Astrocyte of the cerebellum (primary cell): ENCODE data around the gene PIK3R1.

Source experiments
- DNase-seq: peaks from one replicate; pipeline ENCODE4 v3.0.0-alpha.2; 2011; ENCODE audit warnings: low read depth
- H3K4me3 ChIP-seq: 2 replicates; pipeline ENCODE4 v1.5.1; 2011; ENCODE audit warnings: mild to moderate bottlenecking, low read depth, low read length, moderate library complexity
- in situ Hi-C: cut with HindIII; loops from 2 replicates; pipeline ENCODE4 v1.10.0; 2017; ENCODE audit warnings: low sequenced_read_pairs
- TF ChIP-seq, protein P1 (sequence below): IDR thresholded peaks from 2 replicates; pipeline ENCODE4 v1.5.1; 2012; ENCODE audit warnings: low read length, low read depth, moderate library complexity, mild to moderate bottlenecking; ENCODE audit errors: missing control alignments

The PIK3R1 gene

DNA sequence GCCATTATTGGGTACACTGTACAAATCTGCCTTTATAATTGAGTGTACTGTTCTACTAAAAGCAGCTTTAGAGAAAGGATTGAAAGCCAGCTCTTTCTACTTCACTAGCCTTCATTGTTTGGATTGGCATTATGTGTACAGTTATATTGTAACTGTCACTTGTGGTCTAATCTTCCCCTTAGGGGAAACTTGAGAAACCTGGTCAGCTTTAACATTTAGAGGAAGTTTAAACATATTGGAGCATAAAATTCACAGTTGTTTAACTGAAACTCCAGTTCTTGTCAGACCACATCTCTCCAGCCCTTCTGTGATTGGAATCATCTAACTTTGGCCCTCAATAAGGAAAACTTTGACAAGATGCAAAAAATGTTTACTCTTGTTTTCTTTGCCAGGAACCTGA, 24.6 kb downstream of the PIK3R1 start:
- DNase-seq = no peak
- TF ChIP-seq, protein P1, sequence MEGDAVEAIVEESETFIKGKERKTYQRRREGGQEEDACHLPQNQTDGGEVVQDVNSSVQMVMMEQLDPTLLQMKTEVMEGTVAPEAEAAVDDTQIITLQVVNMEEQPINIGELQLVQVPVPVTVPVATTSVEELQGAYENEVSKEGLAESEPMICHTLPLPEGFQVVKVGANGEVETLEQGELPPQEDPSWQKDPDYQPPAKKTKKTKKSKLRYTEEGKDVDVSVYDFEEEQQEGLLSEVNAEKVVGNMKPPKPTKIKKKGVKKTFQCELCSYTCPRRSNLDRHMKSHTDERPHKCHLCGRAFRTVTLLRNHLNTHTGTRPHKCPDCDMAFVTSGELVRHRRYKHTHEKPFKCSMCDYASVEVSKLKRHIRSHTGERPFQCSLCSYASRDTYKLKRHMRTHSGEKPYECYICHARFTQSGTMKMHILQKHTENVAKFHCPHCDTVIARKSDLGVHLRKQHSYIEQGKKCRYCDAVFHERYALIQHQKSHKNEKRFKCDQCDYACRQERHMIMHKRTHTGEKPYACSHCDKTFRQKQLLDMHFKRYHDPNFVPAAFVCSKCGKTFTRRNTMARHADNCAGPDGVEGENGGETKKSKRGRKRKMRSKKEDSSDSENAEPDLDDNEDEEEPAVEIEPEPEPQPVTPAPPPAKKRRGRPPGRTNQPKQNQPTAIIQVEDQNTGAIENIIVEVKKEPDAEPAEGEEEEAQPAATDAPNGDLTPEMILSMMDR = no peak
- no peak overlapping the region for H3K4me3 ChIP-seq
- in situ Hi-C loops = loop anchor here (25.0 kb wide), 1 partner anchor 753 kb away; no protein-coding TSS in a partner anchor

DNA sequence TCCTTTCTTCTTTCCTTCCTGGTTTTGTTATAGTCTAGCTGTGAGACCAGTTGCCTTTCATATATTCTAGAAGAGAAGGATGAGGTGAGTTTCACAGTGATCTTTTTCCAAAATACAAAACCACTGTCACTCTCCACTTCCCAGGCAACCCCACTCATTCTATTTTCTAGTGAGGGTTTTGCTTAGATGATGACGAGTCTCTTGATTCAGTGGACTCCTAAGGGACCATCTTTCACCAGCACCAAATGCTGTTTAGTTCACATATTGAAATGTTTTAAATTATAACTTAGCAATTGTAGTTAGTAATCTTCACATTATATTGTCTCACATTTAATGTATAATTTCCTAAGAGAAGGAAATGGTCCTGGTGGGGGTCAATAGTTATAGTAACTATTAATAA, 25.2 kb downstream of the PIK3R1 start:
- in situ Hi-C loops = loop anchor here (25.0 kb wide), 1 partner anchor 753 kb away; no protein-coding TSS in a partner anchor
- TF ChIP-seq, protein P1 = no peak
- no peak overlapping the region for H3K4me3 ChIP-seq
- no peak for DNase-seq

DNA sequence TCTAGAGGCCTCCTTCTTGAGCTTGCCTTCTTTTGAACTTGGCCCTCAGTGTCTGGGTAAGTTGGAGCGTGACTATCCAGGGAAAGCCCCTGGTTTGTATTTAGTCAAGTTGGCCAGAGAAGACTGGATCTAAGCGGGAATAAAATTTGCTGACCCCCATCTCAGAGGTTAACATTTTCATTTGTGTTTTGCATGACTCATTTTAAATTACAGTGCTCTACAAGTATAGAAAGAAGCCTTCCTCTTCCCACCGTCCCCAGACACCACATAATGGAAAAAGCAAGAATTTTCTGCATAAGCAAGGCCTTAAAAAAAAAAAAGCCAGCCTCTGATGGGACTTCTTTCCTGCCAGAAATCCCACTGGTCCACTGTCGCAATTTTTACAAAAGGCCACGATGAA, 27.2 kb downstream of the PIK3R1 start:
- in situ Hi-C loops = loop anchor here (25.0 kb wide), 1 partner anchor 755 kb away; no protein-coding TSS in a partner anchor
- peak; percentile 53 for DNase-seq
- H3K4me3 ChIP-seq = no peak overlapping the region
- TF ChIP-seq, protein P1 = no peak

DNA sequence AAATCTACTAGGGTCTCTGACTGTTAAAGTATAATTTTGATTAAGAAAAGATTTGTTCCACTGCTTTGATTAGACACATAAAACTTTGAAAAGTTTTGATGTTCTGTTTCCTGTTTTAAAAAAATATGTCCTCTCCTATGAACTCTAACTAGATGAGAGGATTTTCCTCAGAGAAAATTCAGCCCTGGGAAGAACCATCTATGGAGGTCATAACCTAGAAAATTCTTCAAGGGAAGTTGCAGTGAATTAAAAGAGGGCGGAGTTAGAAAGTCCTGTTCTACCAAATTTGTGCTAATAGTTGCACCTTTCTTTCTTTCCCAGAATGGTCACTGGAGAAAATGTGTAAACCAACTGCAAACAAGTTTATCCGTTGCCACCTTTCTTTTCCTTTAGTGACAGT, 27.7 kb downstream of the PIK3R1 start:
- DNase-seq = no peak
- in situ Hi-C loops = loop anchor here (25.0 kb wide), 1 partner anchor 756 kb away; no protein-coding TSS in a partner anchor
- no peak overlapping the region for H3K4me3 ChIP-seq
- TF ChIP-seq, protein P1 = no peak

DNA sequence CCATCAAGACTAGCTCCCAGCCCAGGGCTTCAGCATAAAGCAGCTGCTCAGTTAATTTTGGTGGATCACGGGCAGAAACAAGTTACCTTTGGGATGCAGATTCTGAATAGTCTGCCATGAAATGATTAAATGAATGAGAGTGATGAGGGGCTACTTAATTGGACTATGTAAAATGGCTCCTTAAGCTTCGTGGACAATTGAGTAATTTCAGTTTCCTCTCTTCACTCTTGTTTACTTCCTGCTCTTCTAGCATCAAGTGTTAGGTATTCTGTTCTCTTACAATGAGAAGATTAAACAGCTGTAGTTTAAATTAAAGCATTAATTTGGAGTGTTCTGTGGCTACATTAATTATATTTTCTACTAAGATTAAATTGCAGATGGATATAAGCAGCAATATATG, 28.1 kb downstream of the PIK3R1 start:
- DNase-seq = no peak
- no peak overlapping the region for H3K4me3 ChIP-seq
- in situ Hi-C loops = loop anchor here (25.0 kb wide), 1 partner anchor 756 kb away; no protein-coding TSS in a partner anchor
- TF ChIP-seq, protein P1 = no peak

DNA sequence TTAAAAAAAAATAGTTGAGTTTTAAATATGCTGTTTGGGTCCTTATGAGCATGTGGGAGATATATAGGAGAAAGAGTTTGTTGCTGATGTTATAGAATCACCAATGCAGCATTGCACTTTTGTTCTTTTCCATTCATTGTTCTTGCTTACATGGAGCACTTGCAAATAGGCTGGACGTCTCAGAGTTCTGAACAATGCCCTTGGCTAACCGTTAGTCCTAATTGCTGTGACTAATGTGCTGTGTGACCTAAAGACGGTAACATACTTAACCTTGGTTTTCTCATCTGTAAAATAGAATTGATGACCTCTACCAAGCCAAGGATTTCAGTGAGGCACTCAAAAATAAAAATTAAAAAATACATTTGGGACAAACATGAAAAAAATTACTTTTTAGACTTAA, 29.8 kb downstream of the PIK3R1 start:
- DNase-seq = peak; percentile 38
- H3K4me3 ChIP-seq = no peak overlapping the region
- TF ChIP-seq, protein P1 = no peak
- in situ Hi-C loops = loop anchor here (25.0 kb wide), 1 partner anchor 758 kb away; no protein-coding TSS in a partner anchor
